Gastrocnemius medialis (tissue), 4 donors: Measurements from ENCODE around the gene HHATL. TPM values are rescaled to one million over a fixed set of nuclear protein-coding genes. Genes with fewer than 3 reads are reported as not detected.

Experiments
- ATAC-seq, 2 donors: fragments of 150-250 bp; one replicate each; pipeline ENCODE4 v1.9.1; 2016
- DNase-seq, 2 donors: peaks; one replicate each; pipeline ENCODE4 v3.0.0-alpha.2; 2019
- H3K27ac ChIP-seq, 4 donors: fragments of 200-600 bp; sonication (generic); 1 replicate in 1 of 4; 2 replicates in 3 of 4; pipeline ENCODE4 v1.5.1; 2016 to 2018; ENCODE audit warnings: mild to moderate bottlenecking in 2 of 4, moderate library complexity in 1 of 4
- H3K27me3 ChIP-seq, 3 donors: fragments of 200-600 bp; sonication (generic) in 2 of 3; 1 replicate in 1 of 3; 2 replicates in 2 of 3; pipeline versions ENCODE4 v1.5.1 to v1.6.0; 2016 to 2019; ENCODE audit warnings: mild to moderate bottlenecking in 1 of 3, moderate library complexity in 1 of 3
- H3K36me3 ChIP-seq, 2 donors: fragments of 200-600 bp; sonication (generic) in 1 of 2; one replicate each; pipeline ENCODE4 v1.5.1; 2017 to 2018
- H3K4me1 ChIP-seq, 2 donors: fragments of 200-600 bp; sonication (generic) in 1 of 2; one replicate each; pipeline ENCODE4 v1.5.1; 2016 to 2017; ENCODE audit warnings: mild to moderate bottlenecking in 2 of 2
- H3K4me3 ChIP-seq, 4 donors: fragments of 200-600 bp; sonication (generic) in 3 of 4; 1 replicate in 1 of 4; 2 replicates in 3 of 4; pipeline ENCODE4 v1.5.1; 2016 to 2019; ENCODE audit warnings: mild to moderate bottlenecking in 2 of 4
- H3K9me3 ChIP-seq, 3 donors: fragments of 200-600 bp; sonication (generic) in 2 of 3; 1 replicate in 1 of 3; 2 replicates in 2 of 3; pipeline ENCODE4 v1.5.1; 2016 to 2019
- CTCF ChIP-seq, 5 experiments: fragments of 450-650 bp in 3 of 5; fragments of 200-600 bp in 2 of 5; sonication (generic) in 2 of 5; IDR thresholded peaks in 4 of 5; conservative IDR thresholded peaks in 1 of 5; 1 replicate in 4 of 5; 2 replicates in 1 of 5; pipeline ENCODE4 v1.5.1; 2016 to 2019; ENCODE audit warnings: antibody characterized with exemption in 5 of 5, mild to moderate bottlenecking in 3 of 5, moderate library complexity in 3 of 5
- POLR2A ChIP-seq, 2 donors: fragments of 450-650 bp; IDR thresholded peaks; one replicate each; pipeline ENCODE4 v1.6.1; 2017; ENCODE audit warnings: antibody characterized with exemption in 2 of 2, mild to moderate bottlenecking in 2 of 2, moderate library complexity in 2 of 2
- in situ Hi-C, 4 donors: fragments of 200-750 bp; cut with MboI; loops; one replicate each; pipeline versions ENCODE4 v1.15.0 to v1.8.0; 2017; ENCODE audit warnings: low sequenced_read_pairs in 4 of 4
- intact Hi-C: fragments of 100-400 bp; cut with DNase I; formaldehyde crosslinking; loops from one replicate; pipeline ENCODE4 v1.15.1; 2023; ENCODE audit warnings: low total_unique reads
- total RNA-seq, 4 donors: library from RNA; depleted of rRNA; stranded (reverse); fragments of >200 nt; gene quantifications; one replicate each; pipeline versions ENCODE4 v1.1.0 to v1.2.3, GENCODE V29; 2016

HHATL gene
- total RNA-seq, 4 donors from 2014 or later, result 78.0 to 309 (median 164) TPM

GRCh38 chr3:42710323-42711021 lies 7.9 kb upstream of the HHATL start:
- intact Hi-C loops, result no loop called here
- in situ Hi-C loops, result no loop called here
- Histone ChIP-seq H3K9me3 (no peaks in the 10 kb centered on the region), H3K4me1 (peaks cover 12 to 16% of the 10 kb centered on the region in 2 donors), H3K4me3 (no peak overlapping the region), H3K27me3 (no peaks in the 10 kb centered on the region), H3K27ac (peak overlapping the region in 2 of 4 donors; percentile 18 to 26), H3K36me3 (no peaks in the 10 kb centered on the region)
- ATAC-seq (no peak), DNase-seq (peak in 1 of 2 donors; percentile 8)
- no peak for TF ChIP-seq POLR2A (IDR thresholded peaks at IDR 0.05)
- no peak for TF ChIP-seq CTCF (IDR thresholded peaks at IDR 0.05 in 4 of 5, conservative IDR thresholded peaks at IDR 0.05 in 1 of 5)

- Histone ChIP-seq H3K9me3 (no peaks in the 10 kb centered on the region), H3K36me3 (no peaks in the 10 kb centered on the region), H3K27ac (no peak overlapping the region), H3K27me3 (no peaks in the 10 kb centered on the region), H3K4me1 (peaks cover 21 to 25% of the 10 kb centered on the region in 2 donors), H3K4me3 (no peak overlapping the region)
- ATAC-seq (no peak), DNase-seq (peak in 1 of 2 donors; percentile 9)
- in situ Hi-C loops, result no loop called here
- TF ChIP-seq POLR2A (IDR thresholded peaks at IDR 0.05) (no peak), CTCF (IDR thresholded peaks at IDR 0.05 in 4 of 5, conservative IDR thresholded peaks at IDR 0.05 in 1 of 5) (no peak)
- intact Hi-C loops, result no loop called here
Measured at GRCh38 chr3:42709621-42710020, 7.0 kb upstream of the HHATL start.

- peaks cover 30 to 34% of the 10 kb centered on the region in 2 donors for H3K4me1 ChIP-seq
- no peak overlapping the region for H3K4me3 ChIP-seq
- DNase-seq (no peak), ATAC-seq (no peak)
- H3K27ac ChIP-seq, result no peak overlapping the region
- H3K27me3 ChIP-seq, result no peaks in the 10 kb centered on the region
- intact Hi-C loops (no loop called here), in situ Hi-C loops (no loop called here)
- no peak for TF ChIP-seq POLR2A (IDR thresholded peaks at IDR 0.05)
- no peaks in the 10 kb centered on the region for H3K9me3 ChIP-seq
- no peaks in the 10 kb centered on the region for H3K36me3 ChIP-seq
Measured at GRCh38 chr3:42708611-42709151, 6.1 kb upstream of the HHATL start.

- Histone ChIP-seq H3K27ac (no peak overlapping the region), H3K4me1 (peaks cover 39 to 43% of the 10 kb centered on the region in 2 donors), H3K36me3 (no peaks in the 10 kb centered on the region), H3K4me3 (no peak overlapping the region), H3K9me3 (no peaks in the 10 kb centered on the region), H3K27me3 (no peaks in the 10 kb centered on the region)
- in situ Hi-C loops (no loop called here), intact Hi-C loops (no loop called here)
- no peak for DNase-seq
- ATAC-seq, result no peak
- TF ChIP-seq POLR2A (IDR thresholded peaks at IDR 0.05), result no peak
- no peak for TF ChIP-seq CTCF (IDR thresholded peaks at IDR 0.05 in 4 of 5, conservative IDR thresholded peaks at IDR 0.05 in 1 of 5)
Measured at GRCh38 chr3:42707620-42708355, 5.2 kb upstream of the HHATL start.
